ENCODE measurements around the gene ITGAE.

GRCh38 chr17:3727041-3727440 lies 73.9 kb downstream of the ITGAE start:
- TF ChIP-seq, protein P1, sequence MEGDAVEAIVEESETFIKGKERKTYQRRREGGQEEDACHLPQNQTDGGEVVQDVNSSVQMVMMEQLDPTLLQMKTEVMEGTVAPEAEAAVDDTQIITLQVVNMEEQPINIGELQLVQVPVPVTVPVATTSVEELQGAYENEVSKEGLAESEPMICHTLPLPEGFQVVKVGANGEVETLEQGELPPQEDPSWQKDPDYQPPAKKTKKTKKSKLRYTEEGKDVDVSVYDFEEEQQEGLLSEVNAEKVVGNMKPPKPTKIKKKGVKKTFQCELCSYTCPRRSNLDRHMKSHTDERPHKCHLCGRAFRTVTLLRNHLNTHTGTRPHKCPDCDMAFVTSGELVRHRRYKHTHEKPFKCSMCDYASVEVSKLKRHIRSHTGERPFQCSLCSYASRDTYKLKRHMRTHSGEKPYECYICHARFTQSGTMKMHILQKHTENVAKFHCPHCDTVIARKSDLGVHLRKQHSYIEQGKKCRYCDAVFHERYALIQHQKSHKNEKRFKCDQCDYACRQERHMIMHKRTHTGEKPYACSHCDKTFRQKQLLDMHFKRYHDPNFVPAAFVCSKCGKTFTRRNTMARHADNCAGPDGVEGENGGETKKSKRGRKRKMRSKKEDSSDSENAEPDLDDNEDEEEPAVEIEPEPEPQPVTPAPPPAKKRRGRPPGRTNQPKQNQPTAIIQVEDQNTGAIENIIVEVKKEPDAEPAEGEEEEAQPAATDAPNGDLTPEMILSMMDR (IDR thresholded peaks at IDR 0.05): no peak
- TF ChIP-seq POLR2A (IDR thresholded peaks at IDR 0.05): no peak
